H9 (cell line): Measurements from ENCODE around the gene CARD11. TPM values are rescaled to one million over a fixed set of nuclear protein-coding genes. Genes with fewer than 3 reads are reported as not detected.

Experiments used
- DNase-seq: peaks from one replicate; pipeline ENCODE4 v3.0.0-alpha.2; 2017
- H2AFZ ChIP-seq: one replicate; pipeline ENCODE4 v1.6.1; 2013; ENCODE audit warnings: mild to moderate bottlenecking, low read length, control low read depth, moderate library complexity
- H2AK5ac ChIP-seq: 2 replicates; pipeline ENCODE4 v1.6.1; 2013; ENCODE audit warnings: low read length, control low read depth, mixed read lengths; ENCODE audit not compliant: insufficient read length
- H2BK120ac ChIP-seq: one replicate; pipeline ENCODE4 v1.6.1; 2013; ENCODE audit warnings: low read depth, mild to moderate bottlenecking, low read length, control low read depth, inconsistent platforms; ENCODE audit not compliant: poor library complexity, severe bottlenecking
- H2BK12ac ChIP-seq: 2 replicates; pipeline ENCODE4 v1.6.1; 2013; ENCODE audit warnings: low read length, control low read depth, mixed read lengths, low read depth; ENCODE audit not compliant: insufficient read length
- H2BK15ac ChIP-seq: 2 replicates; pipeline ENCODE4 v1.6.1; 2013; ENCODE audit warnings: low read depth, low read length, control low read depth
- H2BK20ac ChIP-seq: one replicate; pipeline ENCODE4 v1.6.1; 2013; ENCODE audit warnings: low read depth, mild to moderate bottlenecking, low read length, control low read depth, inconsistent platforms; ENCODE audit not compliant: poor library complexity, severe bottlenecking
- H2BK5ac ChIP-seq: 2 replicates; pipeline ENCODE4 v1.6.1; 2013; ENCODE audit warnings: low read length, control low read depth, mixed read lengths; ENCODE audit not compliant: insufficient read length
- H3K14ac ChIP-seq: 2 replicates; pipeline ENCODE4 v1.6.1; 2013; ENCODE audit warnings: low read length, control low read depth; ENCODE audit not compliant: insufficient read depth
- H3K18ac ChIP-seq: 2 replicates; pipeline ENCODE4 v1.6.1; 2013; ENCODE audit warnings: low read depth, mild to moderate bottlenecking, mixed read lengths, low read length, control low read depth; ENCODE audit not compliant: insufficient read length
- H3K23ac ChIP-seq: 2 replicates; pipeline ENCODE4 v1.6.1; 2013; ENCODE audit warnings: low read length, control low read depth, mixed read lengths, low read depth; ENCODE audit not compliant: insufficient read length
- H3K23me2 ChIP-seq: 2 replicates; pipeline ENCODE4 v1.6.1; 2013; ENCODE audit warnings: low read depth, mild to moderate bottlenecking, mixed read lengths, low read length, control low read depth; ENCODE audit not compliant: insufficient read length, poor library complexity, severe bottlenecking
- H3K27ac ChIP-seq: 2 replicates; pipeline ENCODE4 v1.5.1; 2013; ENCODE audit warnings: low read length, control low read depth, mixed read lengths, low read depth; ENCODE audit not compliant: insufficient read length
- H3K27me3 ChIP-seq: 2 replicates; pipeline ENCODE4 v1.6.1; 2013; ENCODE audit warnings: low read length, control low read depth, inconsistent platforms; ENCODE audit not compliant: insufficient read depth
- H3K4ac ChIP-seq: 2 replicates; pipeline ENCODE4 v1.6.1; 2013; ENCODE audit warnings: low read depth, mild to moderate bottlenecking, control low read depth, inconsistent platforms, low read length, moderate library complexity
- H3K4me1 ChIP-seq: 2 replicates; pipeline ENCODE4 v1.6.1; 2013; ENCODE audit warnings: low read length, control low read depth, inconsistent platforms; ENCODE audit not compliant: insufficient read depth
- H3K4me2 ChIP-seq: 2 replicates; pipeline ENCODE4 v1.6.1; 2013; ENCODE audit warnings: low read length, control low read depth, mixed read lengths; ENCODE audit not compliant: insufficient read length, insufficient read depth
- H3K56ac ChIP-seq: 2 replicates; pipeline ENCODE4 v1.6.1; 2013; ENCODE audit warnings: low read depth, mild to moderate bottlenecking, mixed read lengths, low read length, control low read depth; ENCODE audit not compliant: insufficient read length
- H3K79me1 ChIP-seq: 2 replicates; pipeline ENCODE4 v1.6.1; 2013; ENCODE audit warnings: low read depth, mild to moderate bottlenecking, moderate library complexity, low read length, control low read depth, inconsistent platforms; ENCODE audit not compliant: insufficient read depth, poor library complexity, severe bottlenecking
- H3K79me2 ChIP-seq: 2 replicates; pipeline ENCODE4 v1.6.1; 2013; ENCODE audit warnings: low read length, control low read depth, inconsistent platforms; ENCODE audit not compliant: insufficient read depth
- H3K9ac ChIP-seq: 2 replicates; pipeline ENCODE4 v1.6.1; 2013; ENCODE audit warnings: low read length, control low read depth, mixed read lengths; ENCODE audit not compliant: insufficient read length; ENCODE audit errors: extremely low read depth
- H3K9me3 ChIP-seq: one replicate; pipeline ENCODE4 v1.6.1; 2013; ENCODE audit warnings: low read depth, low read length, inconsistent platforms; ENCODE audit not compliant: control insufficient read depth
- H3T11ph ChIP-seq: one replicate; pipeline ENCODE4 v1.6.1; 2013; ENCODE audit warnings: mild to moderate bottlenecking, low read length, control low read depth, inconsistent platforms
- H4K20me1 ChIP-seq: one replicate; pipeline ENCODE4 v1.6.1; 2013; ENCODE audit not compliant: control insufficient read depth, insufficient read length, insufficient read depth
- H4K5ac ChIP-seq: 2 replicates; pipeline ENCODE4 v1.6.1; 2013; ENCODE audit warnings: low read depth, mild to moderate bottlenecking, mixed read lengths, low read length, control low read depth; ENCODE audit not compliant: insufficient read length
- H4K8ac ChIP-seq: replicated peaks from 2 replicates; pipeline ENCODE4 v1.6.1; 2013; ENCODE audit warnings: low read length, control low read depth, mixed read lengths, low read depth; ENCODE audit not compliant: insufficient read length
- H4K91ac ChIP-seq: 2 replicates; pipeline ENCODE4 v1.6.1; 2013; ENCODE audit warnings: low read depth, mild to moderate bottlenecking, moderate library complexity, mixed read lengths, low read length, control low read depth; ENCODE audit not compliant: insufficient read length
- H3K27ac Mint-ChIP-seq, 3 experiments: 2 replicates in 2 of 3; 3 replicates in 1 of 3; pipeline ENCODE4 v1.8.0; 2020 to 2021; ENCODE audit warnings: mixed read lengths in 3 of 3, mild to moderate bottlenecking in 1 of 3, moderate library complexity in 1 of 3
- H3K27me3 Mint-ChIP-seq: 2 replicates; pipeline ENCODE4 v1.8.0; 2021; ENCODE audit warnings: low read depth, mild to moderate bottlenecking, moderate library complexity, mixed read lengths
- H3K36me3 Mint-ChIP-seq, 3 experiments: 2 replicates in 2 of 3; 3 replicates in 1 of 3; pipeline ENCODE4 v1.8.0; 2020 to 2021; ENCODE audit warnings: low read depth in 3 of 3, mixed read lengths in 3 of 3; ENCODE audit not compliant: insufficient read depth in 1 of 3
- H3K4me1 Mint-ChIP-seq, 2 experiments: 2 replicates each; pipeline ENCODE4 v1.8.0; 2020; ENCODE audit warnings: mixed read lengths in 2 of 2
- H3K4me3 Mint-ChIP-seq, 2 experiments: 2 replicates in 1 of 2; 3 replicates in 1 of 2; pipeline ENCODE4 v1.8.0; 2020 to 2021; ENCODE audit warnings: mild to moderate bottlenecking in 2 of 2, mixed read lengths in 2 of 2, moderate library complexity in 1 of 2
- H3K9me3 Mint-ChIP-seq, 2 experiments: 2 replicates in 1 of 2; 3 replicates in 1 of 2; pipeline ENCODE4 v1.8.0; 2020; ENCODE audit warnings: mild to moderate bottlenecking in 2 of 2, mixed read lengths in 2 of 2, moderate library complexity in 1 of 2
- WGBS: extraction: QIAGEN DNeasy Blood & Tissue Kit; methylation state at CpG from one replicate; pipeline ENCODE4 v1.1.7; 2013; ENCODE audit warnings: missing lambda C conversion rate, low lambda C conversion rate, mixed read lengths; ENCODE audit not compliant: insufficient read length; ENCODE audit errors: extremely low coverage; 5-methylcytosine and 5-hydroxymethylcytosine counted together
- total RNA-seq: library from RNA; stranded (reverse); gene quantifications from 2 replicates; pipeline ENCODE4 v1.2.1, GENCODE V29; 2021
- TF ChIP-seq, protein P1 (sequence below): fragments of 200-600 bp; sonication (generic); conservative IDR thresholded peaks from 3 replicates; pipeline ENCODE4 v1.8.0; 2021; ENCODE audit warnings: antibody characterized with exemption, mild to moderate bottlenecking

Gene CARD11
- total RNA-seq, 1 experiment from 2014 or later = 20.0 TPM

- H3K56ac ChIP-seq = no peak overlapping the region
- H4K5ac ChIP-seq = no peak overlapping the region
- Mint-ChIP-seq H3K27me3 (no peaks in the 10 kb centered on the region), H3K36me3 (peaks cover 0 to 7% (median 0%) of the 10 kb centered on the region in 3 experiments; a peak in 3 of 7 replicates), H3K9me3 (no peaks in the 10 kb centered on the region), H3K27ac (peak overlapping the region in 1 of 3 experiments; percentile 59; a peak in 1 of 7 replicates), H3K4me3 (no peak overlapping the region), H3K4me1 (no peaks in the 10 kb centered on the region)
- WGBS = no CpG with 5 or more reads among the region's 7 CpGs
- H3K23me2 ChIP-seq = no peaks in the 10 kb centered on the region
- H3K9ac ChIP-seq = no peak overlapping the region
- no peak overlapping the region for H3K4ac ChIP-seq
- no peaks in the 10 kb centered on the region for H3K27me3 ChIP-seq
- no peak overlapping the region for H2BK120ac ChIP-seq
- no peak overlapping the region for H3T11ph ChIP-seq
- H3K4me1 ChIP-seq = no peaks in the 10 kb centered on the region
- H3K79me2 ChIP-seq = no peaks in the 10 kb centered on the region
- no peak overlapping the region for H2BK12ac ChIP-seq
- no peak overlapping the region for H3K27ac ChIP-seq
- no peak overlapping the region for H3K14ac ChIP-seq
- H2AFZ ChIP-seq = no peak overlapping the region
- H3K4me2 ChIP-seq = no peak overlapping the region
- H3K23ac ChIP-seq = no peak overlapping the region
- H4K8ac ChIP-seq = no peak overlapping the region
- TF ChIP-seq, protein P1, sequence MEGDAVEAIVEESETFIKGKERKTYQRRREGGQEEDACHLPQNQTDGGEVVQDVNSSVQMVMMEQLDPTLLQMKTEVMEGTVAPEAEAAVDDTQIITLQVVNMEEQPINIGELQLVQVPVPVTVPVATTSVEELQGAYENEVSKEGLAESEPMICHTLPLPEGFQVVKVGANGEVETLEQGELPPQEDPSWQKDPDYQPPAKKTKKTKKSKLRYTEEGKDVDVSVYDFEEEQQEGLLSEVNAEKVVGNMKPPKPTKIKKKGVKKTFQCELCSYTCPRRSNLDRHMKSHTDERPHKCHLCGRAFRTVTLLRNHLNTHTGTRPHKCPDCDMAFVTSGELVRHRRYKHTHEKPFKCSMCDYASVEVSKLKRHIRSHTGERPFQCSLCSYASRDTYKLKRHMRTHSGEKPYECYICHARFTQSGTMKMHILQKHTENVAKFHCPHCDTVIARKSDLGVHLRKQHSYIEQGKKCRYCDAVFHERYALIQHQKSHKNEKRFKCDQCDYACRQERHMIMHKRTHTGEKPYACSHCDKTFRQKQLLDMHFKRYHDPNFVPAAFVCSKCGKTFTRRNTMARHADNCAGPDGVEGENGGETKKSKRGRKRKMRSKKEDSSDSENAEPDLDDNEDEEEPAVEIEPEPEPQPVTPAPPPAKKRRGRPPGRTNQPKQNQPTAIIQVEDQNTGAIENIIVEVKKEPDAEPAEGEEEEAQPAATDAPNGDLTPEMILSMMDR = no peak
- no peak overlapping the region for H2BK20ac ChIP-seq
- no peak overlapping the region for H2BK5ac ChIP-seq
- H3K79me1 ChIP-seq = no peaks in the 10 kb centered on the region
- H2BK15ac ChIP-seq = no peak overlapping the region
- peak; percentile 5 for DNase-seq
- no peak overlapping the region for H4K91ac ChIP-seq
- no peak overlapping the region for H2AK5ac ChIP-seq
- H3K18ac ChIP-seq = no peak overlapping the region
- H4K20me1 ChIP-seq = no peaks in the 10 kb centered on the region
- no peaks in the 10 kb centered on the region for H3K9me3 ChIP-seq
These were observed 116.1 kb downstream of the CARD11 start for GRCh38 chr7:2927592-2927991.
